Karpas-422 (cell line): ENCODE results near the gene GPR84. TPM values are rescaled to one million over a fixed set of nuclear protein-coding genes. Genes with fewer than 3 reads are reported as not detected.
"Not testable (repeated sequence)": the region's sequence is repeated elsewhere in the genome, so short reads cannot be mapped to it uniquely, and the experiment has no call there.

Experiments used
- DNase-seq: peaks from one replicate; pipeline ENCODE4 v3.0.0-alpha.2; 2015
- H2AFZ ChIP-seq: fragments of 200-600 bp; sonication (generic); 2 replicates; pipeline ENCODE4 v1.6.1; 2014; ENCODE audit warnings: antibody characterized with exemption, low read length, mixed read lengths
- H3K27ac ChIP-seq: fragments of 200-600 bp; sonication (generic); 2 replicates; pipeline ENCODE4 v1.5.1; 2014; ENCODE audit warnings: mild to moderate bottlenecking, low read length, moderate library complexity
- H3K27me3 ChIP-seq: fragments of 200-600 bp; sonication (generic); 2 replicates; pipeline ENCODE4 v1.6.1; 2014; ENCODE audit warnings: low read length, mixed read lengths
- H3K36me3 ChIP-seq: fragments of 200-600 bp; sonication (generic); 2 replicates; pipeline ENCODE4 v1.6.1; 2014; ENCODE audit warnings: low read length, mixed read lengths; ENCODE audit not compliant: insufficient read depth
- H3K4me1 ChIP-seq: fragments of 200-600 bp; sonication (generic); 2 replicates; pipeline ENCODE4 v1.6.1; 2014; ENCODE audit warnings: mild to moderate bottlenecking, low read length, mixed read lengths
- H3K4me2 ChIP-seq: fragments of 200-600 bp; sonication (generic); 2 replicates; pipeline ENCODE4 v1.6.1; 2014; ENCODE audit warnings: low read length, low read depth, mild to moderate bottlenecking; ENCODE audit not compliant: poor library complexity, severe bottlenecking
- H3K4me3 ChIP-seq: fragments of 200-600 bp; sonication (generic); 2 replicates; pipeline ENCODE4 v1.5.1; 2014; ENCODE audit warnings: mild to moderate bottlenecking, antibody characterized with exemption, low read length, mixed read lengths
- H3K79me2 ChIP-seq: fragments of 200-600 bp; sonication (generic); 2 replicates; pipeline ENCODE4 v1.6.1; 2014; ENCODE audit warnings: mild to moderate bottlenecking, low read length, mixed read lengths
- H3K9ac ChIP-seq: fragments of 200-600 bp; sonication (generic); 2 replicates; pipeline ENCODE4 v1.6.0; 2014; ENCODE audit warnings: low read length
- H3K9me2 ChIP-seq: fragments of 200-600 bp; sonication (generic), shearing (Covaris generic); replicated peaks from 2 replicates; pipeline ENCODE4 v1.6.0; 2014; ENCODE audit warnings: mild to moderate bottlenecking, low read length, moderate library complexity; ENCODE audit not compliant: insufficient read depth
- H3K9me3 ChIP-seq: fragments of 300-700, 200-600 bp; sonication (generic); 2 replicates; pipeline ENCODE4 v1.6.1; 2014; ENCODE audit warnings: low read length, mixed read lengths
- H4K20me1 ChIP-seq: fragments of 200-600 bp; sonication (generic); 2 replicates; pipeline ENCODE4 v1.6.1; 2014; ENCODE audit warnings: mild to moderate bottlenecking, antibody characterized with exemption, low read length, low read depth; ENCODE audit not compliant: insufficient read depth
- total RNA-seq: library from RNA; depleted of rRNA; stranded (reverse); fragments of >200 nt; shearing (Covaris generic); gene quantifications from 2 replicates; pipeline ENCODE4 v1.2.3, GENCODE V29; 2014; ENCODE audit warnings: low replicate concordance

The GPR84 gene
- total RNA-seq, 1 experiment from 2014 or later, result not detected

DNA sequence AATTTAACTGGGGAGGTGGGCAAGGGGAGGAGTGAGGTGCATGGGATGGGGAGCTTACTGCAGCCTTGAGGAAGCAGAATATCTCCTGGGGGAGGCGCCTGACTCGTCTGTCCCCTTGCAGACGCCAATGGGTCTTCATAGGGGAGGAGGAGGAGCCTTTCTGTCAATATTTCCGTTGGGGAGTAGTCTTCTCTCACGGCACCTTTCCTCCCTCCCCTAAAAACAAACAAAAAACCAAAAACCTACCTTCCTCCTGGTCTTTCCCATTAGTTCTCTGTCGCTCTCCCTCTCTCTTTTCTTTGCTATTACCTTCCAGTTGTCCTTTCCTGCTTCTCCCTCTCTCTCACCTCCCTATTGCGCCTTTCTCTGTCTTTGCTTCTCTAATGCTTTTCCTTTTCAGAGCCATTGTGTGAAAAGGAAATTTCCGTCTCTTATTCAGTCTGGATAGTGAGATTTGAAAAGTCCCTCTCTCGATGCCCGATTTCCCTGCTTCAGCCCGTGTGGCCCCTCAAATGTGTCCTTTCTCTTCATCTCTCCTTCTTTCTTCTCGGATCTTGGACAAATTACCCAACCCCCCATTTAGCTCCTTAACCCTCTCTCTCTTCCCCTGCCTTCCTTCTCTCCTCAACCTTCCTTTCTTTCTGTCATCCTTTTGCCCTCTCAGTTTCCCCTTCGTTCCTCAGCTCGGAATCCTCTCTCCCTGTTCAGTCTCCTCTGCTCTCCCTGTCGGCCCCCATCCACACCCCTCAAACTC is 5.9 kb downstream of the GPR84 start:
- Histone ChIP-seq H3K4me2 (peak overlapping the region; percentile 99), H3K4me1 (peaks cover 39% of the 10 kb centered on the region), H3K27ac (peak overlapping the region; percentile 72), H3K9me2 (no peaks in the 10 kb centered on the region), H3K9me3 (no peaks in the 10 kb centered on the region), H3K9ac (peak overlapping the region; percentile 87), H2AFZ (peak overlapping the region; percentile 87), H3K36me3 (no peaks in the 10 kb centered on the region), H3K79me2 (no peaks in the 10 kb centered on the region), H4K20me1 (no peaks in the 10 kb centered on the region), H3K27me3 (no peaks in the 10 kb centered on the region), H3K4me3 (peak overlapping the region; percentile 85)
- peak; percentile 66 for DNase-seq

DNA sequence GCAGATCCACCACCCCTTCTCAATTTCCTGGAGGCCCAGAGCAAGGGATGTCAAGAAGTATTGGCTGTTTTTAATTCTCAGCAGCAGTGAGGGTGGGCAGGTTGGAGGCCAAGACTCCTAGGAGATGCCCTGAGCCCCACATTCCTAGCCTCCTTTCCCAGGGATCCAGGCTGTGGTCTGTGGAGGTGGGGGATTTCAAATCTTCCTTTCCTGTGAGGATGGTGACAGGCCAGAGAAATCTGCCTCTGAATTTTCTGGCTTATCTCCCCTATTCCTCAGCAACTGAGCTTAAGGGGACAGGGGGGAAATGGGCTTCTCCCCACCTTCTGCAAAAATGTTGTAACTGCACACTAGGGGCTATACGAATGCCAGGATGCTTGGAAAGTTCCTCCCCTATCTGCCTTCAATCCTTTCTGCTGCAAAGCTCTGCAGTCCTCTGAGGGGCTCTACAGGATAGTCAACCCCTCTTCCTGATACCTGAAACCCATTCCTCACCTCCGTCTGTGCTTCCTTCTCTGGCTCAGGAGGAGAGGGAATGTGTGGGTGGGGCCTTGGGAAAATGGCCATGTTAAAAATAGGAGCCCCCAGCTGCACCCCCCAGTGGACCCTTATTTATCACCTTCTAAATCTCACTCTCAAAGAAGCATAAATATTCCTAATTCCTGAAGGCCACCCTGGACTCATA is 6.6 kb downstream of the GPR84 start:
- Histone ChIP-seq H3K27me3 (no peaks in the 10 kb centered on the region), H3K4me3 (peak overlapping the region; percentile 85), H2AFZ (no peak overlapping the region), H3K36me3 (no peaks in the 10 kb centered on the region), H4K20me1 (no peaks in the 10 kb centered on the region), H3K27ac (no peak overlapping the region), H3K9me3 (no peaks in the 10 kb centered on the region), H3K9me2 (no peaks in the 10 kb centered on the region), H3K4me2 (peak overlapping the region; percentile 99), H3K4me1 (peaks cover 39% of the 10 kb centered on the region), H3K9ac (peak overlapping the region; percentile 87), H3K79me2 (no peaks in the 10 kb centered on the region)
- no peak for DNase-seq

DNA sequence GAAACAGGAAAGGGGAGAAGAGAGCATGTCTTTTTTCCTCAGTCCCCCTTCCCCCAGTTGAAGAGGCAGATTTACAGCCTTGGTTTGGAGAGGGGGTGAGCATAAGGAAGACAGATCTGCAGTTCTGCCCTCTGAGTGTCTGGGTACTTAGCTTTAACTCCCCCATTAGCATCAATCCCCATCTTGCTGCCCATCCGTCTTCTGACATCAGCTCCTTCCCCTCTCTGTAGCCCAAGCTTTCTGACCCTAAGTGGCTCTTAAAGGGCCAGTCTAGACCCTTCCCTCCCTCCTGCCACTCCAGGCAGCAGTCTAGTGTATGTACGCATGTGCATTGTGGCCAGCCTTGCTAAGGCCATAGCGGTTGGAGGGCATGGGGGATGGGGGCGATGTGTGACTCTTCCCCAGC is 7.3 kb downstream of the GPR84 start:
- Histone ChIP-seq H3K79me2 (no peaks in the 10 kb centered on the region), H3K4me1 (peaks cover 39% of the 10 kb centered on the region), H3K9ac (peak overlapping the region; percentile 87; the same call in 1 of the 2 replicates), H4K20me1 (no peaks in the 10 kb centered on the region), H3K9me3 (no peaks in the 10 kb centered on the region), H3K4me3 (no peak overlapping the region; the same call in 1 of the 2 replicates), H3K27me3 (no peaks in the 10 kb centered on the region), H2AFZ (no peak overlapping the region), H3K9me2 (no peaks in the 10 kb centered on the region), H3K27ac (no peak overlapping the region), H3K4me2 (peak overlapping the region; percentile 99), H3K36me3 (no peaks in the 10 kb centered on the region)
- no peak for DNase-seq

DNA sequence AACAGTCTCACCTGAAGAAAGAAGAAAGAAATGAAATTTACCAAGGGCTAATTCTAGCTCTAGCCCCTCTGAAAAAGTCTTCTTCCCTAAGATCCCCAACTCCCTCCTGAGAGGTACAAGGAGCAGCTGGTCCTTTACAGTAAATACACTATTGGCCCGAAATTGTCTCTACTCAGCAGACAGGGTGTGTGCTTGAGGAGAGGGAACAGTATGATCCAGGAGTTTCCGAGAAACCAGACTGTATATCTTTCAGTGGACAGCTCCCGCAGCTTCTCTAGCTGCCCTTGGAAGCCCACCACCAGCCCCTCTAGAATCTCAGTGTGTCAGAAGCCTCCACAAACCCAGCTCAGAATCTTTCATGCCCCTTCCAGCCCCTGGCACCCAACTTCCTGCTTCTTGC is 8.1 kb downstream of the GPR84 start:
- no peak for DNase-seq
- no peak overlapping the region for H3K4me3 ChIP-seq
- no peak overlapping the region for H2AFZ ChIP-seq
- H3K4me1 ChIP-seq, result peaks cover 39% of the 10 kb centered on the region
- H3K9ac ChIP-seq, result peak overlapping the region; percentile 3; the same call in 1 of the 2 replicates
- H3K9me2 ChIP-seq, result no peaks in the 10 kb centered on the region
- no peaks in the 10 kb centered on the region for H3K9me3 ChIP-seq
- H3K36me3 ChIP-seq, result peaks cover 2% of the 10 kb centered on the region; the same call in 1 of the 2 replicates
- H3K79me2 ChIP-seq, result no peaks in the 10 kb centered on the region
- H4K20me1 ChIP-seq, result no peaks in the 10 kb centered on the region
- H3K4me2 ChIP-seq, result no peak overlapping the region
- no peak overlapping the region for H3K27ac ChIP-seq
- no peaks in the 10 kb centered on the region for H3K27me3 ChIP-seq

DNA sequence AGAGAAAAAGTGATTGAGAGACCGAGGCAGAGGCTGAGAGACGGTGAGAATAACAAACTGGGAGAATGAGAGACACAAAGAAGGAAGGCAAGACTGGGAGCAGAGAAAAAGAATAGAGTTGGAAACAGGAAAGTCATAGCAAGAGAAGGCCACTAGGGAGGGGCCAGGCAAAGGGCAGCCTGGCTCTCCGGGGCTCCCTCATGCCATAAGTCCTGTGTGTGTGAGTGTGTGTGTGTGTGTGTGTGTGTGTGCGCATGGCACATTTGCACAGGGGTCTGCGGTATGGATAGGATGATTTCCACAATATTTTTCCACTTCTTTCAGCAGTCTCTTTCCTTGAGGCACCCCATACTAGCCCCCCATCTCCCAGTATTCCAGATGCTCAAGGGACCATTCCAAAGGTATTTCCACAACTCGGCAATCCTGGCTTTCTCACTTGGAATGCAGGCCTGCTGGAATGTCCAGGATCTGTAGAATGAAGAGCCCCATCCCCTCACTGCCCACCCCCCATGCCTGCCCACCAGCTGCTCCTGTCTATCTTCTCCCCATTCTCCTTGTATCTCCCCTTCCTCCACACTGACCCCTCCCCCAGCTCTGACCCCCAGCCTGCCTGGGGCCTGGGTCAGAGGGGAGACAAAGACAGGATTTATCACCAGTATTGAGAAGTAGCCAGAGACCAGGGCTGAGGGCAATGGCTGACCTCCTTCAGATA is 9.0 kb downstream of the GPR84 start:
- H3K9ac ChIP-seq, result no peak overlapping the region
- no peak overlapping the region for H3K27ac ChIP-seq
- no peaks in the 10 kb centered on the region for H3K9me3 ChIP-seq
- H3K9me2 ChIP-seq, result no peaks in the 10 kb centered on the region
- H3K4me1 ChIP-seq, result peaks cover 40% of the 10 kb centered on the region
- H2AFZ ChIP-seq, result no peak overlapping the region
- H4K20me1 ChIP-seq, result no peaks in the 10 kb centered on the region
- H3K27me3 ChIP-seq, result no peaks in the 10 kb centered on the region
- H3K4me3 ChIP-seq, result no peak overlapping the region
- no peak overlapping the region for H3K4me2 ChIP-seq
- no peaks in the 10 kb centered on the region for H3K79me2 ChIP-seq
- no peak for DNase-seq
- H3K36me3 ChIP-seq, result peaks cover 8% of the 10 kb centered on the region; the same call in 1 of the 2 replicates

DNA sequence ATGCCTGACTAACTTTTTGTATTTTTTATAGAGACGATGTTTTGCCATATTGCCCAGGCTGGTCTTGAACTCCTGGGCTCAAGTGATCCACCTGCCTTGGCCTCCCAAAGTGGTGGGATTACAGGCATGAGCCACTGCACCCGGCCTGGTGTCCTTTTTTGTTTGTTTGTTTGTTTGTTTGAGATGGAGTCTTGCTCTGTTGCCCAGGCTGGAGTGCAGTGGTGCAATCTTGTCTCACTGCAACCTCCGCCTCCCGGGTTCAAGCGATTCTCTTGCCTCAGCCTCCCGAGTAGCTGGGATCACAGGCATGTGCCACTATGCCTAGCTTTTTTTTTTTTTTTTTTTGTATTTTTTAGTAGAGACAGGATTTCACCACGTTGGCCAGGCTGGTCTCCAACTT is 10.0 kb downstream of the GPR84 start:
- H3K4me2 ChIP-seq, H3K9me3 ChIP-seq, DNase-seq, H3K9me2 ChIP-seq, H3K79me2 ChIP-seq, H3K9ac ChIP-seq, H4K20me1 ChIP-seq, H3K27me3 ChIP-seq, H3K4me3 ChIP-seq, H3K27ac ChIP-seq, H2AFZ ChIP-seq: not testable (repeated sequence)
- H3K4me1 ChIP-seq, result peaks cover 41% of the 10 kb centered on the region
- H3K36me3 ChIP-seq, result peaks cover 13% of the 10 kb centered on the region; the same call in 1 of the 2 replicates

DNA sequence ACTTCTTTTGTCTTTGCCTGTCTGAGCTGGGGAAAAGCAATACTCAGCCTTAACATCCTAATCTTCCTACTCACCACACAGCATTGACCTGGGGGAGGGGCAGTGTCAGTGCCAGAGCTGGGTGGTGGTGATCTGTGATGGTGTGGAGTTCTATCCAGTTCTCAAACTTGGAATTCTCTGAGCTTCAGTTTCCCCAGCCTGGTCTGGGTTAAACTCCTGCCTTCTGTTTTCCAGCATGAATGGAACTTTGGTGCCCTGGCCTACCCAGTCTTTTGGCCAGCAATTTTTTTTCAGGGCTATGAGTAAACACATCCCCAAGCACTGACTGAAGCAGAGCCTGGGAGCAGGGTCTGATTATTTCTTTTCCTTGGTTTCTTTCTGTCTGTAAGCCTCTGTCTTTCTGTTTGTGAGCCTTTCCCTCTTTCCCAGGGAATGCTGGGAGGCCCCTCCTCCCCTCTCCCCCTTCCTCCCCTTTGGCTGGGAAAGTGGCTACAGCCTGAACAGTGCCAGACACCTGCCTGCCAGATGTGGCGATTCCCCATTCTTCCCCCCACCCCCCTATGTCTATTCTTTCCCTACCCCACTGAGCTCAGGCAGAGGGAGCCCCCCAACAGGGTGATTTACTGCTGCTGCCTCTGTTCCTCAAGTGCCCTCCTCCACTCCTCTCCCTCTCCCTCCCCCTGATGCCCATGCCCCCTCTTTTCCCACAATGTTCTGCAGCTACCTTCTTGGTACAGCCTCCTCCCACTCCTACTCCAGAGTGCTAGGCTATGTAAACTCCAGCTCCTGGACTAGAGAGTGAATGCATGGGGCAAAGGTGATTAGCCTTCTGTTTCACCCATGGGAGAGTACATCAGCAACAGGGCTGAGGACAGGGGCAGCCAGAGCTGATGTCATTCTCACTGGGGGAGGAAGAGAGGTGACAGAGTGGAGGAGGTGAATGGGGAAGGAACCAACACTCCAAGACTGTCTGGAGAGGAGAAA is 11.1 kb downstream of the GPR84 start:
- Histone ChIP-seq H3K9me2 (no peaks in the 10 kb centered on the region), H3K27me3 (no peaks in the 10 kb centered on the region), H3K36me3 (peaks cover 13% of the 10 kb centered on the region; the same call in 1 of the 2 replicates), H2AFZ (no peak overlapping the region), H4K20me1 (no peaks in the 10 kb centered on the region), H3K9ac (no peak overlapping the region), H3K4me1 (peaks cover 41% of the 10 kb centered on the region), H3K4me2 (no peak overlapping the region), H3K4me3 (no peak overlapping the region), H3K27ac (no peak overlapping the region), H3K9me3 (no peaks in the 10 kb centered on the region), H3K79me2 (no peaks in the 10 kb centered on the region)
- DNase-seq, result no peak
